NB4 (cell line): ENCODE measurements around the gene CXCL3.

Experiments
- DNase-seq: peaks from one replicate; pipeline ENCODE4 v3.0.0; 2010; ENCODE audit warnings: low read depth
- H3K4me3 ChIP-seq: one replicate; pipeline ENCODE4 v1.5.1; 2011; ENCODE audit warnings: mild to moderate bottlenecking, low read depth, low read length, moderate library complexity
- MYC ChIP-seq: IDR thresholded peaks from 2 replicates; pipeline ENCODE4 v1.6.1; 2011; ENCODE audit warnings: low read depth, low read length
- POLR2A ChIP-seq: IDR thresholded peaks from 2 replicates; pipeline ENCODE4 v1.6.1; 2011; ENCODE audit warnings: mild to moderate bottlenecking; ENCODE audit not compliant: insufficient read length; ENCODE audit errors: extremely low read depth
- TF ChIP-seq, protein P1 (sequence below): IDR thresholded peaks from one replicate; pipeline ENCODE4 v1.5.1; 2012; ENCODE audit warnings: low read depth, low read length
- TF ChIP-seq, protein P2 (sequence below): IDR thresholded peaks from 2 replicates; pipeline ENCODE4 v1.6.1; 2011; ENCODE audit warnings: low read depth, low read length

The CXCL3 gene

DNA sequence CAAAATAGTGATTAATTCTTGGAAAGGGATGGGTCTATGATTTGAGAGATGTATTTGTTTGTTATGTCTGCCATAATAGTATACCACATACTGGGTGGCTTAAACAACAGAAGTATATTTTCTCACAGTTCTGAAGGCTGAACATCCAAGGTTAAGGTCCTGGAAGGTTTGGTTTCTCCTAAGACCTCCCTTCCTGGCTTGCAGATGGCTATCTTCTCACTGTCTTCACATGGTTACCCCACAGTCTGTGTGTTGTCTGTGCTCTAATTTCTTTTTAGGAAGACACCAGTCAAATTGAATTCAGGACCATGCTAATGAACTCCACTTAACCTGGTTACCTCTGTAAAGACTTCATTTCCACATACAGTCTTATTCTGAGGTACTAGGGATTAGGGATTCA, 34.9 kb upstream of the CXCL3 start:
- TF ChIP-seq MYC, result no peak
- TF ChIP-seq, protein P1, sequence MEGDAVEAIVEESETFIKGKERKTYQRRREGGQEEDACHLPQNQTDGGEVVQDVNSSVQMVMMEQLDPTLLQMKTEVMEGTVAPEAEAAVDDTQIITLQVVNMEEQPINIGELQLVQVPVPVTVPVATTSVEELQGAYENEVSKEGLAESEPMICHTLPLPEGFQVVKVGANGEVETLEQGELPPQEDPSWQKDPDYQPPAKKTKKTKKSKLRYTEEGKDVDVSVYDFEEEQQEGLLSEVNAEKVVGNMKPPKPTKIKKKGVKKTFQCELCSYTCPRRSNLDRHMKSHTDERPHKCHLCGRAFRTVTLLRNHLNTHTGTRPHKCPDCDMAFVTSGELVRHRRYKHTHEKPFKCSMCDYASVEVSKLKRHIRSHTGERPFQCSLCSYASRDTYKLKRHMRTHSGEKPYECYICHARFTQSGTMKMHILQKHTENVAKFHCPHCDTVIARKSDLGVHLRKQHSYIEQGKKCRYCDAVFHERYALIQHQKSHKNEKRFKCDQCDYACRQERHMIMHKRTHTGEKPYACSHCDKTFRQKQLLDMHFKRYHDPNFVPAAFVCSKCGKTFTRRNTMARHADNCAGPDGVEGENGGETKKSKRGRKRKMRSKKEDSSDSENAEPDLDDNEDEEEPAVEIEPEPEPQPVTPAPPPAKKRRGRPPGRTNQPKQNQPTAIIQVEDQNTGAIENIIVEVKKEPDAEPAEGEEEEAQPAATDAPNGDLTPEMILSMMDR, result no peak
- TF ChIP-seq, protein P2, sequence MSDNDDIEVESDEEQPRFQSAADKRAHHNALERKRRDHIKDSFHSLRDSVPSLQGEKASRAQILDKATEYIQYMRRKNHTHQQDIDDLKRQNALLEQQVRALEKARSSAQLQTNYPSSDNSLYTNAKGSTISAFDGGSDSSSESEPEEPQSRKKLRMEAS, result no peak
- no peak for TF ChIP-seq POLR2A
- H3K4me3 ChIP-seq, result no peak overlapping the region
- no peak for DNase-seq

DNA sequence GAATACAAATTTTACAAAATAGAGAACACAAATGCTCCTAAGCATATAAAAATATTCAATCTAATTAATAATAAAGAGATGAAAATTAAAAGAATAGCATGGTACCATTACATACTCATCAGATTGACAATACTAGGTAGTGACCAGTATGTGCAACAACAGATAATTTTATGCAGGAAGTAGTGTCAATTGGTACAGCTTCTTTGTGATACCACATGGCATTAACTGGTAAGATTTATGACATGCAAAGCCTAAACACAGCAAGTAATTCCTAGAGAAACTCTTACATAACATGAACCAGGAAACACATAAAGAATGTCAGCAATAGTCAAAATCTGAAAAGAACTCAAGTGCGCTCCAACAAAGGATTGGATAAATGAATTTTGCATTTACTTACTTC, 34.2 kb upstream of the CXCL3 start:
- no peak for TF ChIP-seq MYC
- H3K4me3 ChIP-seq, result no peak overlapping the region

DNA sequence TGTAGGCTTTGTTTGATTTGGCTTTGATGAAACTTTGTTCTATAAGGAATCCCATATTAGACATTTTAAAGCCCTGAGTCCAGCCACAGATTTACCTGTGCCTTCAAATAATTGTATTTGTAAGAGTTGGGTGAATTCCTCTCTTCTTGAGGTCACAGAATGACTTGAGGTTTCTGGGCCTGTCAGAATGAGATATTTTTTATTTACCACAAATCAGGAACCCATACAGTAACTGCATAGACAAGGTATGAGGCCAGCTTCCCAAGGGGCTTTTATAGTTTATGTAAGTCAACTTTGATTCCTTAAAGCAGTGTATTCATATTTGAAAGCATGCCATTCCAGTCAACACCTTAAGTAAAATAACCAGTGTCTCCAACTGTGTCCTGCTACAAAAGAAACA, 29.1 kb upstream of the CXCL3 start:
- no peak overlapping the region for H3K4me3 ChIP-seq
- no peak for DNase-seq
- TF ChIP-seq, protein P2, result no peak
- TF ChIP-seq, protein P1, result no peak
- TF ChIP-seq POLR2A (no peak), MYC (no peak)

More for the DNA sequence above, 34.2 kb upstream of the CXCL3 start:
- DNase-seq, result no peak

DNA sequence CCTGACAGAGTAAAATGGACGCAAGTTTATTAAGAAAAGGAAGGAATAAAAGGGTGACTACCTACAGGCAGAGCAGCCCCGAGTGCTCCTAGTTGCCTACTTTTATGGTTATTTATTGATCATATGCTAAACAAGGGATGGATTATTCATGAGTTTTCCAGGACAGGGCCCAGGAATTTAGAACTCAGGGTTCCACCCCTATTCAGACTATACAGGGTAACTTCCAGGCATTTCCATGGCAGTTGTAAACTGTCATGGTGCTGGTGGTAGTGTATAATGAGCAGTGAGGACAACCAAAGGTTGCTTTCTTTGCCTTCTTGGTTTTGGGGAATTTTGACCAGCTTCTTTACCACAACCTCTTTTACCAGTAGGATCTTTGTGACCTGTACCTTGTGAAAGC, 27.7 kb upstream of the CXCL3 start:
- TF ChIP-seq MYC (no peak), POLR2A (no peak)
- TF ChIP-seq, protein P2, result no peak
- TF ChIP-seq, protein P1, result no peak
- H3K4me3 ChIP-seq, result no peak overlapping the region
- no peak for DNase-seq

DNA sequence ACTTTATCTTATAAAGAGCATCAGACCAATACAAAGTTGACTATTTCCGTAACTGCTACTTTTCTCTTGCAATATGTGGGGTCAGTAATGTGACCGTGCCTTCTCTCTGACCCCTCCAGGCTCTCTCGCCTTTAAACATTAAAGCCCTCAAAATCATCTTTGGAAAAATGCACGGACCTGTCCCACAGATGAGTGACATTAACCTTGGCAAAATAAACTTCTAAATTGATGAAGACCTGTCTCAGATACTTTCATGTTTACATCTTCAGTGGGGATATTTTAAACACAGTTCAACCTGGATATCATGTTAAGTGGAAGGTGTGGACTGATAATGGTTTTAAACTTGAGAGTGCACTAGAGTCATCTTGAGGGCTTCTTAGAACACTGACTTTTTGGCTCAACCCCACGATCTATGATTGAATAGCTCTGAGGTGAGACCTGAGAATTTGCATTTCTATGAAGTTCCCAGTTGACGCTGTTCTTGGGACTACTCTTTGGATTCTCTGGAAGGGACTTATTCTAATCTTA, 26.7 kb upstream of the CXCL3 start:
- no peak for DNase-seq
- TF ChIP-seq POLR2A, result no peak
- no peak for TF ChIP-seq MYC
- TF ChIP-seq, protein P1, result no peak
- TF ChIP-seq, protein P2, result no peak
- H3K4me3 ChIP-seq, result no peak overlapping the region

DNA sequence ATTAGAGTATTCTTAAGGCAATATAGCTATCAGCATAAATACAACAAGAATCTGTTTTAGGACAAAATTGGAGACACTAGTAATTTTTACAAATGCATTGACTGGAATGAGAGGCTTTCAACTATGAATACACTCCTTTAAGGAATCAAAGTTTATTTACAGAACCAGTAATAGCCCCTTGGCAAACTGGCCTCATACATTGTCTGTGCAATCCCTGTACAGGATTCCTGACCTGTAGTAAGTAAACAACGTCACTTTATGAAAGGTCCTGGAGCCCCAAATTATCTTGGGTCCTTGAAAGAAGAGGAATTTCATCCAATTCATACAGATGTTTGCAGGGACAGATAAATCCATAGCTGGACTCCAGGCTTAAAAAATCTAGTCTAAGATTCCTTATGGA, 25.4 kb upstream of the CXCL3 start:
- DNase-seq, result no peak
- no peak overlapping the region for H3K4me3 ChIP-seq
- no peak for TF ChIP-seq POLR2A
- TF ChIP-seq MYC, result no peak
- TF ChIP-seq, protein P1, result no peak
- TF ChIP-seq, protein P2, result no peak
